Loucy (cell line): Measurements from ENCODE around the gene CNTNAP2.

Source experiments
- H2AFZ ChIP-seq: fragments of 200-600 bp; sonication (generic); 2 replicates; pipeline ENCODE4 v1.6.0; 2016; ENCODE audit warnings: antibody characterized with exemption, mild to moderate bottlenecking, low read length, moderate library complexity
- H3F3A ChIP-seq: fragments of 200-600 bp; 2 replicates; pipeline ENCODE4 v1.6.0; 2016; ENCODE audit warnings: antibody characterized with exemption, low read depth, mild to moderate bottlenecking
- H3K27me3 ChIP-seq: fragments of 200-600 bp; sonication (generic); 2 replicates; pipeline ENCODE4 v1.6.1; 2014; ENCODE audit warnings: low read length, mild to moderate bottlenecking; ENCODE audit not compliant: insufficient read depth, poor library complexity, severe bottlenecking
- H3K36me3 ChIP-seq: fragments of 200-600 bp; sonication (generic); 2 replicates; pipeline ENCODE4 v1.6.1; 2016; ENCODE audit warnings: low read length; ENCODE audit not compliant: insufficient read depth
- H3K4me1 ChIP-seq: fragments of 200-600 bp; sonication (generic); 2 replicates; pipeline ENCODE4 v1.5.1; 2014; ENCODE audit warnings: low read length, mild to moderate bottlenecking; ENCODE audit not compliant: insufficient read depth, poor library complexity, severe bottlenecking
- H3K4me2 ChIP-seq: fragments of 200-600 bp; sonication (generic); 2 replicates; pipeline ENCODE4 v1.6.0; 2014; ENCODE audit warnings: antibody characterized with exemption, low read length, low read depth, mild to moderate bottlenecking; ENCODE audit not compliant: poor library complexity, severe bottlenecking
- H3K4me3 ChIP-seq: fragments of 200-600 bp; sonication (generic); 2 replicates; pipeline ENCODE4 v1.5.1; 2014; ENCODE audit warnings: low read length, mild to moderate bottlenecking, mixed read lengths; ENCODE audit not compliant: poor library complexity, severe bottlenecking
- H3K79me2 ChIP-seq: fragments of 200-600 bp; sonication (generic); 2 replicates; pipeline ENCODE4 v1.6.1; 2014; ENCODE audit warnings: low read length; ENCODE audit not compliant: insufficient read depth
- H3K9ac ChIP-seq: fragments of 200-600 bp; sonication (generic); 2 replicates; pipeline ENCODE4 v1.6.0; 2014; ENCODE audit warnings: mild to moderate bottlenecking, low read depth, low read length, moderate library complexity; ENCODE audit not compliant: poor library complexity, severe bottlenecking
- H3K9me2 ChIP-seq: fragments of 200-600 bp; sonication (generic); replicated peaks from 2 replicates; pipeline ENCODE4 v1.6.1; 2016; ENCODE audit warnings: low read depth, low read length, mixed read lengths
- H3K9me3 ChIP-seq: fragments of 200-600 bp; sonication (generic); 2 replicates; pipeline ENCODE4 v1.6.1; 2014; ENCODE audit warnings: mild to moderate bottlenecking, antibody characterized with exemption, low read length, low read depth; ENCODE audit not compliant: insufficient read depth
- H4K20me1 ChIP-seq: fragments of 200-600 bp; sonication (generic); 2 replicates; pipeline ENCODE4 v1.6.0; 2014; ENCODE audit warnings: antibody characterized with exemption, low read length, mild to moderate bottlenecking; ENCODE audit not compliant: insufficient read depth, poor library complexity, severe bottlenecking
- CTCF ChIP-seq: fragments of 200-600 bp; sonication (generic); conservative IDR thresholded peaks from 2 replicates; pipeline ENCODE4 v1.5.1; 2014; ENCODE audit warnings: mild to moderate bottlenecking, antibody characterized with exemption, low read length
- EZH2phosphoT487 ChIP-seq: fragments of 200-600 bp; IDR thresholded peaks from 2 replicates; pipeline ENCODE4 v1.6.1; 2018; ENCODE audit warnings: antibody characterized with exemption, mild to moderate bottlenecking, moderate library complexity, borderline replicate concordance

The CNTNAP2 gene

GRCh38 chr7:148223160-148223559 is 2106.6 kb downstream of the CNTNAP2 start:
- no peak overlapping the region for H3K9ac ChIP-seq
- no peaks in the 10 kb centered on the region; the same call in 1 of the 2 replicates for H3K9me3 ChIP-seq
- H3K27me3 ChIP-seq, result no peaks in the 10 kb centered on the region
- no peak overlapping the region for H2AFZ ChIP-seq
- no peaks in the 10 kb centered on the region for H3K4me1 ChIP-seq
- H4K20me1 ChIP-seq, result no peaks in the 10 kb centered on the region
- no peak overlapping the region for H3K4me3 ChIP-seq
- H3F3A ChIP-seq, result no peaks in the 10 kb centered on the region
- H3K79me2 ChIP-seq, result no peaks in the 10 kb centered on the region
- TF ChIP-seq CTCF, result no peak
- TF ChIP-seq EZH2phosphoT487, result no peak
- no peaks in the 10 kb centered on the region for H3K36me3 ChIP-seq
- H3K4me2 ChIP-seq, result no peak overlapping the region
- H3K9me2 ChIP-seq, result no peaks in the 10 kb centered on the region

- Histone ChIP-seq H3K36me3 (no peaks in the 10 kb centered on the region), H3K79me2 (no peaks in the 10 kb centered on the region), H3K9me3 (no peaks in the 10 kb centered on the region; the same call in 1 of the 2 replicates), H3F3A (no peaks in the 10 kb centered on the region), H3K27me3 (no peaks in the 10 kb centered on the region), H3K4me3 (no peak overlapping the region), H4K20me1 (no peaks in the 10 kb centered on the region), H3K9ac (no peak overlapping the region), H3K9me2 (no peaks in the 10 kb centered on the region), H3K4me2 (no peak overlapping the region), H2AFZ (no peak overlapping the region), H3K4me1 (no peaks in the 10 kb centered on the region)
- TF ChIP-seq EZH2phosphoT487, result no peak
Measured at GRCh38 chr7:148223738-148224137, 2107.1 kb downstream of the CNTNAP2 start.

- Histone ChIP-seq H3K4me1 (no peaks in the 10 kb centered on the region), H3K9ac (no peak overlapping the region), H3K9me2 (no peaks in the 10 kb centered on the region), H3K27me3 (no peaks in the 10 kb centered on the region), H4K20me1 (no peaks in the 10 kb centered on the region), H3K4me2 (no peak overlapping the region), H3K79me2 (no peaks in the 10 kb centered on the region), H3F3A (no peaks in the 10 kb centered on the region), H3K4me3 (no peak overlapping the region), H2AFZ (no peak overlapping the region), H3K9me3 (peaks cover 4% of the 10 kb centered on the region; the same call in 1 of the 2 replicates), H3K36me3 (no peaks in the 10 kb centered on the region)
- no peak for TF ChIP-seq CTCF
- no peak for TF ChIP-seq EZH2phosphoT487
Measured at GRCh38 chr7:148230296-148230695, 2113.7 kb downstream of the CNTNAP2 start.

- TF ChIP-seq EZH2phosphoT487 (no peak), CTCF (no peak)
- Histone ChIP-seq H3F3A (no peaks in the 10 kb centered on the region), H3K4me1 (no peaks in the 10 kb centered on the region), H3K9me3 (0 out of 2 replicates have a peak, but pooled peaks cover 4% of the 10 kb centered on the region), H3K9me2 (no peaks in the 10 kb centered on the region), H2AFZ (no peak overlapping the region), H3K27me3 (no peaks in the 10 kb centered on the region), H3K4me3 (no peak overlapping the region), H3K9ac (no peak overlapping the region), H3K36me3 (no peaks in the 10 kb centered on the region), H3K4me2 (no peak overlapping the region), H4K20me1 (no peaks in the 10 kb centered on the region), H3K79me2 (no peaks in the 10 kb centered on the region)
Measured at GRCh38 chr7:148230883-148231282, 2114.3 kb downstream of the CNTNAP2 start.
